Small intestine (tissue), 7 donors: ENCODE results near the gene GAB3. TPM values are rescaled to one million over a fixed set of nuclear protein-coding genes. Genes with fewer than 3 reads are reported as not detected.
"Not testable (repeated sequence)": the region's sequence is repeated elsewhere in the genome, so short reads cannot be mapped to it uniquely, and the experiment has no call there.

Source experiments
- DNase-seq, 2 donors: peaks; one replicate each; pipeline versions ENCODE4 v3.0.0 to v3.0.0-alpha.2; 2013
- FAIRE-seq: peaks from 2 replicates; lab custom pipeline; 2012; peaks lifted over from hg19 to GRCh38; lab: Jason Lieb, UNC
- H3K27ac ChIP-seq, 3 donors: one replicate each; pipeline ENCODE4 v1.5.1; 2013; ENCODE audit warnings: low read length in 2 of 3, mild to moderate bottlenecking in 2 of 3, control low read depth in 1 of 3, inconsistent platforms in 1 of 3, low read depth in 1 of 3, moderate library complexity in 1 of 3
- H3K27me3 ChIP-seq, 3 donors: one replicate each; pipeline ENCODE4 v1.6.1; 2013; ENCODE audit warnings: low read length in 3 of 3, inconsistent platforms in 1 of 3; ENCODE audit not compliant: control insufficient read depth in 3 of 3, insufficient read depth in 3 of 3
- H3K36me3 ChIP-seq, 3 donors: one replicate each; pipeline ENCODE4 v1.6.1; 2013; ENCODE audit warnings: low read length in 3 of 3, inconsistent platforms in 1 of 3, low read depth in 1 of 3, mild to moderate bottlenecking in 1 of 3, moderate library complexity in 1 of 3; ENCODE audit not compliant: control insufficient read depth in 3 of 3, insufficient read depth in 2 of 3
- H3K4me1 ChIP-seq, 3 donors: one replicate each; pipeline ENCODE4 v1.6.1; 2013; ENCODE audit warnings: low read length in 2 of 3, inconsistent platforms in 1 of 3, low read depth in 1 of 3, mild to moderate bottlenecking in 1 of 3, moderate library complexity in 1 of 3; ENCODE audit not compliant: control insufficient read depth in 3 of 3, insufficient read depth in 2 of 3
- H3K4me3 ChIP-seq, 3 donors: one replicate each; pipeline ENCODE4 v1.5.1; 2013; ENCODE audit warnings: low read length in 3 of 3, control low read depth in 1 of 3, inconsistent platforms in 1 of 3, low read depth in 1 of 3, mild to moderate bottlenecking in 1 of 3, moderate library complexity in 1 of 3
- H3K9me3 ChIP-seq, 2 donors: one replicate each; pipeline ENCODE4 v1.6.1; 2013; ENCODE audit warnings: low read depth in 1 of 2, low read length in 1 of 2; ENCODE audit not compliant: control insufficient read depth in 2 of 2, insufficient read depth in 1 of 2
- WGBS, 3 donors: extraction: QIAGEN DNeasy Blood & Tissue Kit; methylation state at CpG; one replicate each; pipeline ENCODE4 v1.1.7; 2013; 5-methylcytosine and 5-hydroxymethylcytosine counted together
- polyA plus RNA-seq, 4 donors: library from polyadenylated mRNA; stranded (reverse) in 3 of 4; unstranded in 1 of 4; fragments of 200-250 nt in 3 of 4; fragments of 120-200 nt in 1 of 4; gene quantifications; one replicate each; pipeline versions ENCODE4 v1.2.1 to v1.2.3, GENCODE V29; 2013
- donor health status: healthy with polysubstance abuse.
- donor health status: control.
- donor health status: control.
- donor health status: Bipolar disorder and iron deficiency.
- donor health status: healthy.

GAB3 gene
- polyA plus RNA-seq, 4 donors = 1.1 to 2.1 (median 1.3) TPM

DNA sequence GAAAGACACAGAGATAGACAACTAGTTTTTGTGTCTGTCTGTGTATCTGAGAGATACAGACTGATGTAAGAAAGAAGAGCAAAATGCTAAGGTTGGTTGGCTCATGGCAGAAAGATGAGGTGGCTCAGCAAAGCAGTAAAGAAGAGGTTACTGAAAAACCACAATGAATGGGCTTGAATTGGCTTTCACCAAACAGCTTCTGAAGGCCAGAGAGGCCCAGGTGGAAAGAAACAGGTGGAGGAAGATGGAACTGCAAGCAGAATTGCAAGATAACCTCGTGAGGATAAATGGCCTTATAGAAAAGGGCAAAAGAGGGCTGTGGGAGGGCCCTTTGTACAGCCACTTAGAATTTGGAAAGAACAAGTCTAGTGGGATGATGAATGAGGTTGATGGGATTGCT is 39.6 kb downstream of the GAB3 start:
- DNase-seq = no peak
- Histone ChIP-seq H3K27ac (no peak overlapping the region), H3K4me1 (no peaks in the 10 kb centered on the region), H3K36me3 (peaks cover 0 to 2% (median 0%) of the 10 kb centered on the region in 3 donors), H3K9me3 (no peaks in the 10 kb centered on the region), H3K27me3 (no peaks in the 10 kb centered on the region), H3K4me3 (no peak overlapping the region)
- WGBS, 3 donors = 39 to 71% (median 48%) methylated on average over 1 of the region's 1 CpG
- no peak for FAIRE-seq

DNA sequence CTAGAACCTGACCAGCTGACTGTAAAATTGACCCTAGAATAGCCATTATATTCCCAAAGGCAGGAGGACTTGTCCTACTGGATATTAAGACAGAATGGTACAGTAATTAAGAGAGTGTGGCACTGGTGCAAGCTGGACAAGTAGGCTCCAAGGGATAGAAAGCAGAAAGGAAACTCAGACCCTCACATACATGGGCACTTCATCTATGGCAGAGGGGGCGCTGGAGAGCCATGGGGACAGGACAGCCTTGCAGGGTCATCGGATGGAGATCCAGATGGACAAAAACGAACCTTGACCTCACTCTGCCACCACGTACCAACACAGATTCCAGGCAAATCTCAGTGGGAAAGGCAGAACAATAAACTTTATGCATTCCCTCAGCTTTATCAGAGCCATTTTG is 40.6 kb downstream of the GAB3 start:
- H3K27me3 ChIP-seq = no peaks in the 10 kb centered on the region
- no peak for DNase-seq
- FAIRE-seq = no peak
- no peaks in the 10 kb centered on the region for H3K9me3 ChIP-seq
- H3K36me3 ChIP-seq = peaks cover 0 to 2% (median 0%) of the 10 kb centered on the region in 3 donors
- 64 to 89% (median 75%) methylated on average over 4 of the region's 4 CpGs for WGBS, 3 donors
- no peak overlapping the region for H3K4me3 ChIP-seq
- H3K4me1 ChIP-seq = no peaks in the 10 kb centered on the region
- H3K27ac ChIP-seq = no peak overlapping the region

DNA sequence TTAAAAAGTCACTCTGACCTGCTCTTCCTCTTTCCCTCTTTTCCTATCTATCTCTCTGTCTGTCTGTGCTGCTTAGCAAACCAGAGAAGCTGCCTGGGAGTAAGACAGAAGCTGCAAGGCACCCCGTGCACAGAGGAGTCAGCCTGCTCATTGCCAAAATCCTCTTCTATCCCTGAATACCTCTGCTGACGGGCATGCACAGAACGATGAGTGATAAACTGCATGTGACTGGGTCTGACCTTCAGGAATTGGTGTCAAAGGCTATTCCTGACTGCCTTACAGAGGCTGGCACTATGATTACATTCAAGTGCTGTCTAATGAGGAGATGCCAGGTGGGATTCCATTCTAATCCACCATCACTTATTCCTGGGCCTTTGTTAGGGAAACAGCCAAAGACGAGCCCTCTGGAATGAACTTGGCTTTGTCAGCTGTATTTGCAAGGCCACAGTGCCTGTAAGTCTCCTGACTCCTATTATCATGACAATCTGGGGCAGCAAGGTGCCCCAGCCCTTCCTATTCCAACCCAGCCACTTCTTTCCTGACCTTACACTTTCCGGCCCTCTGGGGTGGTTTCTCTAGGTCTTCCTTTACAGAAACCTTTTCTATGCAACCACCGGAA is 52.1 kb downstream of the GAB3 start:
- H3K4me3 ChIP-seq = no peak overlapping the region
- WGBS, 3 donors = 75 to 81% (median 78%) methylated on average over 6 of the region's 6 CpGs
- FAIRE-seq = no peak

DNA sequence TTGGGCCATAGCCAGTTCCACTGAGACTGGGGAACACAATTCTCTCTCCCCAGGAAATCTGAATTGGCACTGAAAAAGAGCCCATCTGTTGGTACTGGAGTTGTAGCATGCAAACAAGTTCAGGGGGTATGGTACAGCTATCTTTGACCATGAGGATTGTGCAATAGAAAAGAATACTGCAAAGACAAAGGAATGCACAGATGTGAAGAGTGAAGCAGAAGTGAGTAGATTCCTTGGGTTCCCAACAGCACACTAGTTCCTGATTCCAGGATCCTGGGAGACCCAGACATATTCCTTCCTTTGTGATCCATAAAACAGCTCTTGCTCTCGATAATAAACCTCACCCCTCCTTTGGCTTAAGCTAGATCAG is 54.2 kb downstream of the GAB3 start:
- no peak overlapping the region for H3K27ac ChIP-seq
- H3K4me1 ChIP-seq = no peaks in the 10 kb centered on the region
- H3K4me3 ChIP-seq = no peak overlapping the region
- no peaks in the 10 kb centered on the region for H3K36me3 ChIP-seq
- H3K27me3 ChIP-seq = no peaks in the 10 kb centered on the region
- H3K9me3 ChIP-seq = no peaks in the 10 kb centered on the region
- DNase-seq = no peak
- WGBS, 3 donors = 75 to 97% (median 80%) methylated on average over 1 of the region's 1 CpG
- FAIRE-seq = no peak

More for the DNA sequence above, 52.1 kb downstream of the GAB3 start:
- Histone ChIP-seq H3K27ac (no peak overlapping the region), H3K36me3 (no peaks in the 10 kb centered on the region), H3K27me3 (no peaks in the 10 kb centered on the region), H3K4me1 (no peaks in the 10 kb centered on the region), H3K9me3 (no peaks in the 10 kb centered on the region)
- no peak for DNase-seq

DNA sequence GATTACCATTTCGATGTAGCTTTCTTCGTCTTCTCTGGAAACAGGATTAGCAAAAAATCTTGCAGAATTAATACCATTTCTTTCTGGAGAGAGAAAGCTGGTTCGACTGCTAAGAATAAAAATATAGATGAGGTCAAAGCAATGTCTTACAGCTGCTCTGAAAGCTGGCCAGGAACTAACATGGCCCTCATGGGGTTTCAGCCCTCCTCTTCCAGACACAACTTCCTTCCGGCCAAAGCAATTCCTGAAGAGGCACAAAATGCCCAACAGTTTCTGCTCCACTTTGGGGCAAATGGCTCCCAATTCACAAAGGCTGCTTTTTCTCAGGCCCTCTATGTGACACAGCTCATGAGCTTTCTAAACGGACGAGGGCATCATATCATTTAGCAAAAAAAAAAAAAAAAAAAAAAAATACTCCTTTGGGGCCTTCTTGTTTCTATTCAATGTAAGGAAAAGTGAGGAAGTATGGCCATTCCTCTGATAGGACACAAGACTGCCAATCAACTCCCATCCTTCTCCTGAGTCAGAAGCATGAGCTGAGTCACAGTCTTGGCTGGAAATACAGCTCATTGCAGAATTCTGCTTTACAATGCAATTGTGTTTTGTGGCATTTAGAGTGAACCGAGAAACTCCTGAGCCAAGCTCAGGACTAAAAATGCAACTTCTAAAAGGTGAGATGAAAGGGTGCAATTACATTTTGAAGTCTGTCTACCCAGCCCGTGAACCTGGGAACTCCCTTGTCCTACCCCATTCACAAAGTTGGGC is 54.8 kb downstream of the GAB3 start:
- Histone ChIP-seq H3K36me3 (no peaks in the 10 kb centered on the region), H3K27me3 (no peaks in the 10 kb centered on the region), H3K4me3 (no peak overlapping the region), H3K27ac (no peak overlapping the region), H3K9me3 (no peaks in the 10 kb centered on the region), H3K4me1 (no peaks in the 10 kb centered on the region)
- no peak for DNase-seq
- FAIRE-seq = no peak
- WGBS, 3 donors = 70 to 87% (median 77%) methylated on average over 8 of the region's 8 CpGs

DNA sequence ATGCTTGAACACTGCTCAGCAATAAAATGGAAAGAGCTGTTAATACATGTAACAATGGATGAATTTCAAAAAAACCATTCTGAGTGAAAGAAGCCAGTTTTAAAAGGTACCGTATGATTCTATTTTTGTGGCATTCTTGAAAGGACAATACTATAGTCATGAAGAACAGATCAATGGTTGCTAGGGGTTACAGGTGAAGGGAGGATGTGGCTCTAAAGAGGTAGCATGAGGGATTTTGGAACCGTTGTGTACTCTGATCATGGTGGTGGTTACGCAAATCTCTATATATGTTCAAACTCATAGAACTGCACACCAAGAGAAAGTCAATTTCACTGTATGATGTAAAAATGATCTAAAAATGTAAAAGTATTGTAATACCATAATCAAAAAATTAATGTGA is 57.5 kb downstream of the GAB3 start:
- no peaks in the 10 kb centered on the region for H3K9me3 ChIP-seq
- 88 to 91% (median 88%) methylated on average over 3 of the region's 3 CpGs for WGBS, 3 donors
- DNase-seq (no peak), FAIRE-seq (no peak)
- no peaks in the 10 kb centered on the region for H3K27me3 ChIP-seq
- no peaks in the 10 kb centered on the region for H3K36me3 ChIP-seq
- no peak overlapping the region for H3K4me3 ChIP-seq
- H3K27ac ChIP-seq = no peak overlapping the region
- no peaks in the 10 kb centered on the region for H3K4me1 ChIP-seq

DNA sequence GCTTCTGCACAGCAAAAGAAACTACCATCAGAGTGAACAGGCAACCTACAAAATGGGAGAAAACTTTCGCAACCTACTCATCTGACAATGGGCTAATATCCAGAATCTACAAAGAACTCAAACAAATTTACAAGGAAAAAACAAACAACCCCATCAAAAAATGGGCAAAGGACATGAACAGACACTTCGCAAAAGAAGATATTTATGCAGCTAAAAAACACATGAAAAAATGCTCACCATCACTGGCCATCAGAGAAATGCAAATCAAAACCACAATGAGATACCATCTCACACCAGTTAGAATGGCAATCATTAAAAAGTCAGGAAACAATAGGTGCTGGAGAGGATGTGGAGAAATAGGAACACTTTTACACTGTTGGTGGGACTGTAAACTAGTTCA is 60.4 kb downstream of the GAB3 start:
- H3K27ac ChIP-seq, H3K27me3 ChIP-seq, DNase-seq, H3K9me3 ChIP-seq, H3K4me3 ChIP-seq, FAIRE-seq, H3K4me1 ChIP-seq, H3K36me3 ChIP-seq: not testable (repeated sequence)
- 90 to 98% (median 91%) methylated on average over 2 of the region's 2 CpGs for WGBS, 3 donors

DNA sequence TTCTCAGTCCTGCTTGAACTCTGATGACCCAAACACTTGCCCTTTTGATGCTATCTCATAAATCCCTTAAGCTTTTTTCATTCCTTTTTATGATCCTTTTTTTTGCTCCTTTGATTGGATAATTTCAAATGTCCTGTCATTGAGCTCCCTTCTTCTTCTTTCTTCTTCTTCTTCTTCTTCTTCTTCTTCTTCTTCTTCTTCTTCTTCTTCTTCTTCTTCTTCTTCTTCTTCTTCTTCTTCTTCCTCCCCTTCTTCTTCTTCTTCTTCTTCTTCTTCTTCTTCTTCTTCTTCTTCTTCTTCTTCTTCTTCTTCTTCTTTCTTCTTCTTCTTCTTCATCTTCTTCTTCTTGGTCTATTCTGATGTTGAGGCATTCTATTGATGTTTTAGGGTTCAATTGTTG is 78.8 kb downstream of the GAB3 start:
- not testable (repeated sequence) for H3K4me3 ChIP-seq, H3K9me3 ChIP-seq, DNase-seq, H3K4me1 ChIP-seq, H3K27me3 ChIP-seq, H3K27ac ChIP-seq, H3K36me3 ChIP-seq, FAIRE-seq
